Panc1 (cell line): Measurements from ENCODE around the gene SRSF12. TPM values are rescaled to one million over a fixed set of nuclear protein-coding genes. Genes with fewer than 3 reads are reported as not detected.

Experiments
- ATAC-seq: fragments of 200-7000 bp; cut with Tn5 transposase; 2 replicates; pipeline ENCODE4 v1.9.1; 2020; ENCODE audit warnings: mild to moderate bottlenecking, moderate library complexity
- BruUV-seq: library from RNA; stranded (reverse); fragments of 400-500 nt; replicated peaks from 2 replicates; lab custom pipeline; 2021; lab: Mats Ljungman, UMichigan
- CTCF ChIA-PET: fragments of 300-600 bp; sonication (Branson Sonifier 250); formaldehyde crosslinking; loops from one replicate; lab custom pipeline; 2022; ENCODE audit warnings: antibody characterized with exemption; lab: Charles Lee
- POLR2A ChIA-PET: fragments of 300-600 bp; sonication (Branson Sonifier 250); formaldehyde crosslinking; loops from one replicate; lab custom pipeline; 2022; ENCODE audit warnings: antibody characterized with exemption; lab: Charles Lee
- DNase-seq: peaks from one replicate; pipeline ENCODE4 v3.0.0-alpha.2; 2010; ENCODE audit warnings: low read depth, low spot score
- H3K27ac ChIP-seq: 2 replicates; pipeline ENCODE4 v1.5.1; 2011; ENCODE audit warnings: mild to moderate bottlenecking, low read length, inconsistent platforms
- H3K27me3 ChIP-seq: fragments of 200-500 bp; sonication (Bioruptor generic); 2 replicates; pipeline ENCODE4 v1.6.0; 2014; ENCODE audit warnings: low read length, inconsistent platforms; ENCODE audit not compliant: control insufficient read depth, insufficient read depth
- H3K36me3 ChIP-seq: fragments of 200-500 bp; sonication (Bioruptor generic); 2 replicates; pipeline ENCODE4 v1.5.1; 2014; ENCODE audit warnings: inconsistent platforms, mild to moderate bottlenecking, low read length, moderate library complexity; ENCODE audit not compliant: control insufficient read depth, insufficient read depth
- H3K4me1 ChIP-seq: 2 replicates; pipeline ENCODE4 v1.5.1; 2011; ENCODE audit warnings: inconsistent platforms, mild to moderate bottlenecking, low read length, moderate library complexity; ENCODE audit not compliant: control insufficient read depth, insufficient read depth
- H3K4me3 ChIP-seq, 2 experiments: 2 replicates each; pipeline ENCODE4 v1.5.1; 2011 to 2012; ENCODE audit warnings: low read depth in 2 of 2, low read length in 2 of 2, mild to moderate bottlenecking in 2 of 2, inconsistent platforms in 1 of 2, moderate library complexity in 1 of 2
- H3K9me3 ChIP-seq: fragments of 200-500 bp; sonication (Bioruptor generic); 2 replicates; pipeline ENCODE4 v1.5.1; 2014; ENCODE audit warnings: low read depth, mild to moderate bottlenecking, inconsistent platforms, low read length, moderate library complexity; ENCODE audit not compliant: control insufficient read depth, insufficient read depth
- CTCF ChIP-seq: fragments of 450-650 bp; IDR thresholded peaks from 2 replicates; pipeline ENCODE4 v1.5.1; 2017; ENCODE audit warnings: mild to moderate bottlenecking
- POLR2AphosphoS5 ChIP-seq: IDR thresholded peaks from 2 replicates; pipeline ENCODE4 v1.6.1; 2012; ENCODE audit warnings: mild to moderate bottlenecking, low read depth, low read length, moderate library complexity
- REST ChIP-seq, 2 experiments: IDR thresholded peaks; 2 replicates each; pipeline ENCODE4 v1.6.1; 2011 to 2012; ENCODE audit warnings: low read depth in 2 of 2, control low read depth in 1 of 2, low read length in 1 of 2, mild to moderate bottlenecking in 1 of 2, moderate library complexity in 1 of 2; ENCODE audit not compliant: insufficient read depth in 1 of 2
- SIN3A ChIP-seq: IDR thresholded peaks from 2 replicates; pipeline ENCODE4 v1.6.1; 2012; ENCODE audit warnings: low read depth, mild to moderate bottlenecking, low read length, moderate library complexity, borderline replicate concordance; ENCODE audit not compliant: insufficient read depth
- TCF7L2 ChIP-seq: IDR thresholded peaks from 2 replicates; pipeline ENCODE4 v1.6.1; 2011; ENCODE audit warnings: mild to moderate bottlenecking, low read depth, low read length, inconsistent platforms
- in situ Hi-C: cut with HindIII; loops from 2 replicates; pipeline ENCODE4 v1.10.0; 2016; ENCODE audit warnings: low sequenced_read_pairs, low pct_unique_long_range_greater_than_20kb
- intact Hi-C: fragments of 100-400 bp; cut with micrococcal nuclease; formaldehyde crosslinking; loops from one replicate; pipeline ENCODE4 v1.10.0; 2022; ENCODE audit not compliant: unreplicated experiment
- total RNA-seq: library from RNA; stranded (reverse); gene quantifications from one replicate; pipeline ENCODE4 v1.2.1, GENCODE V29; 2021; ENCODE audit not compliant: unreplicated experiment

The SRSF12 gene
- total RNA-seq, 1 experiment from 2014 or later = 0.28 TPM

GRCh38 chr6:89133981-89134380, 16.1 kb upstream of the SRSF12 start:
- intact Hi-C loops = no loop called here
- CTCF ChIA-PET = no interaction called here

GRCh38 chr6:89132057-89132456, 14.2 kb upstream of the SRSF12 start:
- Histone ChIP-seq H3K9me3 (no peaks in the 10 kb centered on the region), H3K4me3 (no peak overlapping the region), H3K27me3 (no peaks in the 10 kb centered on the region; the same call in 1 of the 2 replicates), H3K4me1 (no peaks in the 10 kb centered on the region), H3K36me3 (no peaks in the 10 kb centered on the region), H3K27ac (no peak overlapping the region)
- in situ Hi-C loops = no loop called here
- no peak for ATAC-seq
- no peak for DNase-seq
- CTCF ChIA-PET = no interaction called here
- POLR2A ChIA-PET = no interaction called here
- TF ChIP-seq TCF7L2 (no peak), SIN3A (no peak), POLR2AphosphoS5 (no peak), CTCF (no peak), REST (IDR thresholded peaks at IDR 0.05; ENCODE audit: insufficient read depth in 1 of 2, low read depth in 2 of 2, low read length in 1 of 2) (no peak)
- intact Hi-C loops = no loop called here
- BruUV-seq = no TSS peak

More at GRCh38 chr6:89133981-89134380, 16.1 kb upstream of the SRSF12 start:
- Histone ChIP-seq H3K9me3 (no peaks in the 10 kb centered on the region), H3K27ac (no peak overlapping the region), H3K36me3 (no peaks in the 10 kb centered on the region), H3K4me3 (no peak overlapping the region), H3K4me1 (no peaks in the 10 kb centered on the region), H3K27me3 (no peaks in the 10 kb centered on the region; the same call in 1 of the 2 replicates)
- TF ChIP-seq SIN3A = no peak
- TF ChIP-seq TCF7L2 = no peak
- no peak for TF ChIP-seq REST (IDR thresholded peaks at IDR 0.05; ENCODE audit: insufficient read depth in 1 of 2, low read depth in 2 of 2, low read length in 1 of 2)
- no peak for TF ChIP-seq CTCF
- no peak for TF ChIP-seq POLR2AphosphoS5
- POLR2A ChIA-PET = no interaction called here
- ATAC-seq = no peak
- DNase-seq = no peak
- in situ Hi-C loops = no loop called here
- no TSS peak for BruUV-seq
